ENCODE measurements around the gene SIL1. TPM values are rescaled to one million over a fixed set of nuclear protein-coding genes. Genes with fewer than 3 reads are reported as not detected.

The SIL1 gene
- total and polyA plus RNA-seq, 2 of the 8 experiments (the other 6 are each of a cell fraction or from before 2014, with no cell fraction given) = 8.3 to 12.8 TPM

DNA sequence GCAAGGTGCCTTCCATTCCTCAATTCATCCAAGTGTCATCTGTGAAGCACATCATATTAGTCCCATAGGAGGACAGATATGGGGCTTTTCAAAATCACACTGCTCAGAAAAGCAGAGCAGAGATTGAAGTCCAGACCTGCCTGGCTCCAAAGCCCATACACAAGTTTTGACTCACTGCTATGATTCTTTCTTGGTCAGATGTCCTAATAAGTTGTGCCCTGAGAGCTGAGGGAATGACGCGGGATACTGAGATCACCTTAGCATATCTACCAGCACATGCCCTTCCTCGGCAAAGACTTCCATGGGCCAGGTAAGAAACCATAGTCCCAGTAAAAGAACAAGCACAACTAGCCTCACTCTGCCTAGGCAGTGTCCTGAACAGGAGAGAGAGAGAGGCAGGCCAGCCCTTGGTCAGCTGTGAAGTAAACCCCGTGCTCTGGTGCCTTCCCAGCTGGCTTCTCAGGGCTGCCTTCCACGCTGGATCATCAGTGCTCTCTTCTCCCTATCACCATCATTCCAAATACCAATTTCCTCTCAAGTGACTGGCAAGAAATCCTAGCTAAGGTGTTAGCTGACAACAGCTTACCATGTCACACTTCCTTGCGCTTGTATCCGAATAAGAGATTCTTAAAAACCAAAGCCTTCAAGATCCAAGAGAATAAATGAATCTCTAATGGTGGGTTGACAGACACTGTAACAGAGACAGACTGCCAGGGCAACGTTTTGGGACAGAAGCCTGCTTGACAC lies 73.2 kb downstream of the SIL1 start:
- CTCF ChIA-PET (ENCODE audit: partially characterized antibody) = interaction anchor here (0.9 to 1.4 kb wide), 3 partner anchors 10 to 483 kb away, joined by 3 to 4 read pairs (median 3); no protein-coding TSS in a partner anchor
- H3K79me1 ChIP-seq (ENCODE audit: low read depth, low read length) = no peaks in the 10 kb centered on the region
- FAIRE-seq = no peak

More for the DNA sequence above, 73.2 kb downstream of the SIL1 start:
- Histone ChIP-seq H4K8ac (ENCODE audit: extremely low read depth, insufficient read depth, low read length) (no peak overlapping the region), H3K23me2 (ENCODE audit: low read depth, low read length) (no peaks in the 10 kb centered on the region), H2BK120ac (replicated peaks; ENCODE audit: low read depth, low read length) (no peak overlapping the region), H3K23ac (ENCODE audit: insufficient read length) (no peak overlapping the region), H3K4me2 (ENCODE audit: insufficient read depth in 1 of 2, low read depth in 2 of 2, low read length in 2 of 2) (no peak overlapping the region), H3K27ac (ENCODE audit: low read depth, low read length) (no peak overlapping the region), H2AFZ (ENCODE audit: low read length) (no peak overlapping the region), H3K9me3 (ENCODE audit: insufficient read depth in 2 of 2, low read depth in 1 of 2, low read length in 1 of 2) (no peaks in the 10 kb centered on the region), H3K4ac (replicated peaks; ENCODE audit: insufficient read length, low read depth, low read length) (no peak overlapping the region), H2BK5ac (ENCODE audit: low read depth, low read length) (no peak overlapping the region), H2BK20ac (ENCODE audit: low read length) (no peak overlapping the region), H3K18ac (ENCODE audit: extremely low read depth, low read length) (no peak overlapping the region), H3K56ac (replicated peaks; ENCODE audit: insufficient read length, low read depth, low read length) (no peak overlapping the region), H3K4me3 (ENCODE audit: extremely low read depth in 1 of 4, insufficient read depth in 2 of 4, low read depth in 3 of 4, low read length in 4 of 4) (no peak overlapping the region), H3K36me3 (ENCODE audit: control insufficient read depth in 2 of 4, insufficient read depth in 4 of 4, low read length in 3 of 4) (no peaks in the 10 kb centered on the region), H3K4me1 (replicated peaks in 1 of 4; ENCODE audit: control insufficient read depth in 3 of 4, insufficient read depth in 4 of 4, low read length in 3 of 4) (peaks cover 2 to 8% (median 6%) of the 10 kb centered on the region in 4 experiments), H2BK12ac (ENCODE audit: low read depth, low read length) (no peak overlapping the region), H3K14ac (ENCODE audit: insufficient read length) (no peak overlapping the region), H3K9ac (replicated peaks in 1 of 4; ENCODE audit: extremely low read depth in 1 of 4, low read depth in 3 of 4, low read length in 3 of 4) (no peak overlapping the region), H2BK15ac (ENCODE audit: low read length) (no peak overlapping the region), H2AK5ac (ENCODE audit: low read depth, low read length) (no peak overlapping the region), H4K91ac (replicated peaks; ENCODE audit: insufficient read length, low read length) (no peak overlapping the region), H4K5ac (ENCODE audit: insufficient read length, low read depth, low read length) (no peak overlapping the region), H3K27me3 (replicated peaks in 1 of 4; ENCODE audit: control insufficient read depth in 3 of 4, extremely low read depth in 1 of 4, insufficient read depth in 3 of 4, low read length in 3 of 4) (no peaks in the 10 kb centered on the region), H3K79me2 (ENCODE audit: control insufficient read depth in 1 of 2, insufficient read depth in 2 of 2, low read length in 2 of 2) (no peaks in the 10 kb centered on the region), H4K20me1 (replicated peaks in 1 of 2; ENCODE audit: control insufficient read depth in 1 of 2, insufficient read depth in 2 of 2, low read length in 2 of 2) (no peaks in the 10 kb centered on the region)
- POLR2A ChIA-PET (ENCODE audit: partially characterized antibody) = no interaction called here
- TF ChIP-seq CHD1 (IDR thresholded peaks at IDR 0.05; ENCODE audit: low read depth, low read length) (no peak), SAP30 (IDR thresholded peaks at IDR 0.05; ENCODE audit: insufficient read depth, insufficient replicate concordance, low read length) (no peak), CBX5 (IDR thresholded peaks at IDR 0.05; ENCODE audit: low read depth, low read length) (no peak), KDM4A (IDR thresholded peaks at IDR 0.05; ENCODE audit: low read depth, low read length, severe bottlenecking) (no peak), RXRA (IDR thresholded peaks at IDR 0.05; ENCODE audit: insufficient read depth, low read depth, low read length) (no peak), CBX8 (IDR thresholded peaks at IDR 0.05; ENCODE audit: borderline replicate concordance, low read depth, low read length) (no peak), SP2 (IDR thresholded peaks at IDR 0.05; ENCODE audit: low read length) (no peak)
- TF ChIP-seq, protein P1, sequence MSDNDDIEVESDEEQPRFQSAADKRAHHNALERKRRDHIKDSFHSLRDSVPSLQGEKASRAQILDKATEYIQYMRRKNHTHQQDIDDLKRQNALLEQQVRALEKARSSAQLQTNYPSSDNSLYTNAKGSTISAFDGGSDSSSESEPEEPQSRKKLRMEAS (IDR thresholded peaks at IDR 0.05) = no peak
- DNase-seq (ENCODE audit: low read depth in 1 of 2, low spot score in 2 of 2) = no peak
- WGBS, 2 experiments (ENCODE audit: extremely low coverage in 1 of 2, insufficient coverage in 1 of 2, insufficient read length in 1 of 2, insufficient replicate concordance in 2 of 2, low coverage in 1 of 2, low lambda C conversion rate in 2 of 2, missing lambda C conversion rate in 1 of 2) = 89% methylated on average over 8 of the region's 8 CpGs; no CpG with 5 or more reads in 1 of the 2 experiments
